Measurements from ENCODE around the gene TRIM5.

TRIM5 gene

DNA sequence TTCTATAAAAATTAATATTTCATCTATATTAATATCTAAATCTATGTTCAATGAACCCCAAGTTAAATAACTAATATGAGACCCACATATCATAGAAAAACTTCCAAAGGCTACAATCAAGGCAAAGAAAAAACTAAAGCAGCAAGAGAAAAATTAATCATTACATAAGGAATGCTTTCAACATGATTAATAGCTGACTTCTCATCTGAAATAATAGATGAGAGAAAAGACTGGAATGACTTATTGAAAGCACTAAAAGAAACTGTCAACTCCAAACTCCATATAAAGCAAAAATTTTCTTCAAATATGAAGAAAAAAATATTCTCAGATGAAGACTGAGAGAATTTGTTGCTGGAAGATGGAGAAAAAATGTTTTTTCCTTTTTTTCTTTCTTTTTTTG is 13.0 kb downstream of the TRIM5 start:
- Histone ChIP-seq H3K9me3 (replicated peaks in 1 of 2; ENCODE audit: control insufficient read depth in 2 of 2, insufficient read depth in 1 of 2, low read depth in 1 of 2, low read length in 2 of 2) (peaks cover 0 to 8% of the 10 kb centered on the region in 2 donors), H3K36me3 (replicated peaks in 1 of 2; ENCODE audit: control insufficient read depth in 2 of 2, insufficient read depth in 2 of 2, low read length in 2 of 2) (peaks cover 0 to 77% of the 10 kb centered on the region in 2 donors), H3K14ac (ENCODE audit: low read length) (no peak overlapping the region), H3K18ac (ENCODE audit: low read length) (no peak overlapping the region), H3K4me2 (ENCODE audit: insufficient read depth, low read length, poor library complexity, severe bottlenecking) (no peak overlapping the region), H3K4me3 (ENCODE audit: low read length in 2 of 2) (no peak overlapping the region), H2AFZ (ENCODE audit: low read length) (no peak overlapping the region), H2BK120ac (ENCODE audit: low read depth, low read length) (no peak overlapping the region), H3K27ac (replicated peaks; ENCODE audit: low read length) (no peak overlapping the region), H3K9ac (ENCODE audit: low read depth, low read length, poor library complexity) (no peak overlapping the region), H2AK5ac (ENCODE audit: low read depth, low read length) (no peak overlapping the region), H2BK15ac (ENCODE audit: low read length) (no peak overlapping the region), H3K4ac (ENCODE audit: low read length) (no peak overlapping the region), H3K79me1 (ENCODE audit: low read depth, low read length) (peaks cover 2% of the 10 kb centered on the region), H3K4me1 (ENCODE audit: control insufficient read depth in 2 of 2, insufficient read depth in 1 of 2, low read depth in 1 of 2, low read length in 2 of 2) (no peaks in the 10 kb centered on the region), H2BK5ac (ENCODE audit: low read length) (no peak overlapping the region), H3K27me3 (ENCODE audit: control insufficient read depth in 3 of 3, insufficient read depth in 3 of 3, low read depth in 1 of 3, low read length in 3 of 3) (no peaks in the 10 kb centered on the region), H4K8ac (ENCODE audit: low read depth, low read length) (no peak overlapping the region), H3K23ac (ENCODE audit: low read depth, low read length, poor library complexity) (no peak overlapping the region), H2BK12ac (ENCODE audit: low read length) (no peak overlapping the region), H4K91ac (ENCODE audit: low read depth, low read length, poor library complexity) (no peak overlapping the region)
- no peak for DNase-seq (ENCODE audit: low spot score)

DNA sequence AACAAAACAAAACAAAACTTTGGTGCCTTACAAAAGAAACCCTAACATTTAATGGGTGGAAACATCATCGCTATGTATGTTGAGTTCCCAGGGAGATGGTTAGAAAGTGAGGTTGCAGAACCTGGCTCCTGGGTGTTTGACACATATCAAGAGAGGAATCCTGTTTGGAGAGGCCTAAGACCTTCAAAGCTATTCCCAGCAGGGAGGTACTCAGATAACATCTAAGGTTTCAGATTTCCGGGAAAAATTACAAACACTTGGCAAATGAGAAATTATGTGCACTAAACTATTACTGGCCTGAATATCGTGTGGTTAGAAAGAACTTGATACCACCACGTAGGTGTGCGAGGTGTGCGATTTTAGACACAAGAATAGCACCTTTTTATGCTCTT is 18.5 kb downstream of the TRIM5 start:
- Histone ChIP-seq H3K27ac (replicated peaks; ENCODE audit: low read length) (no peak overlapping the region), H3K79me1 (ENCODE audit: low read depth, low read length) (peaks cover 2% of the 10 kb centered on the region), H3K36me3 (replicated peaks in 1 of 2; ENCODE audit: control insufficient read depth in 2 of 2, insufficient read depth in 2 of 2, low read length in 2 of 2) (peaks cover 2 to 89% of the 10 kb centered on the region in 2 donors), H3K4me3 (ENCODE audit: low read length in 2 of 2) (no peak overlapping the region), H3K27me3 (ENCODE audit: control insufficient read depth in 3 of 3, insufficient read depth in 3 of 3, low read depth in 1 of 3, low read length in 3 of 3) (no peaks in the 10 kb centered on the region), H3K4ac (ENCODE audit: low read length) (no peak overlapping the region), H3K9me3 (replicated peaks in 1 of 2; ENCODE audit: control insufficient read depth in 2 of 2, insufficient read depth in 1 of 2, low read depth in 1 of 2, low read length in 2 of 2) (no peaks in the 10 kb centered on the region), H3K4me2 (ENCODE audit: insufficient read depth, low read length, poor library complexity, severe bottlenecking) (no peak overlapping the region), H4K8ac (ENCODE audit: low read depth, low read length) (no peak overlapping the region), H2AFZ (ENCODE audit: low read length) (no peak overlapping the region), H2BK12ac (ENCODE audit: low read length) (no peak overlapping the region), H3K23ac (ENCODE audit: low read depth, low read length, poor library complexity) (no peak overlapping the region), H2BK15ac (ENCODE audit: low read length) (no peak overlapping the region), H2BK5ac (ENCODE audit: low read length) (no peak overlapping the region), H4K91ac (ENCODE audit: low read depth, low read length, poor library complexity) (no peak overlapping the region), H2AK5ac (ENCODE audit: low read depth, low read length) (no peak overlapping the region), H3K14ac (ENCODE audit: low read length) (no peak overlapping the region), H3K18ac (ENCODE audit: low read length) (no peak overlapping the region), H2BK120ac (ENCODE audit: low read depth, low read length) (no peak overlapping the region), H3K4me1 (ENCODE audit: control insufficient read depth in 2 of 2, insufficient read depth in 1 of 2, low read depth in 1 of 2, low read length in 2 of 2) (no peaks in the 10 kb centered on the region), H3K9ac (ENCODE audit: low read depth, low read length, poor library complexity) (no peak overlapping the region)
- DNase-seq (ENCODE audit: low spot score), result no peak
- WGBS, 2 donors (ENCODE audit: extremely low coverage in 2 of 2, insufficient read length in 2 of 2, insufficient replicate concordance in 1 of 2), result no CpG with 5 or more reads among the region's 6 CpGs

DNA sequence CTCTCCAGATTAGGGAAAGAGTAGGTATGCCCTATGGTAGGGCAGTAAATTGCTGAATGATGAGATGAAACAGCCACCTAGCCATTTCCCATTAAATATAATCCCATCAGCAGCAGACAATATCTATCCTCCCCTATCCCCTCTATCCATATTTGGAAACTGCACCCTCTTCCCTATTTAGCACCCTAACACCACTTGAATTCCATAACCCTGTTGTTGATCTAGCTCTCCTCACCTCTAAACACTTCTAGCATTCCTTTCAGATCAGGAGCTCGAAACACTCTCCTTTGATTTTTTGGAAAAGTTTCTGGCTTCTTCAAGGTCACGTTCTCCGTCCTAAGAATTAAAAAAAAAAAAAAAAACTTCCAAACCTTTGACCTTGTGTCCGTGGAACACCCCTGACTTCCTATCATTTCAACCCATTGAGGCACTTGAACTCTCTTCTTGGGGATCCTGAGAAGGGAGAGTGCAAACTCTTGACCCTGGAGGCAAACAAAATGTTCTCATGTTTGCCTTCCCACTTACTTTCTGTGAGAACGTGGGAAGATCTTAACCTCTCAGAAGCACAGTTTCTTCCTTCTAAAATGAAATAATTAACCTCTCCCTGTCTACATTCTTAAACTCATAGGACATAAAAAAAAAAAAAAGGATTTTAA is 19.0 kb downstream of the TRIM5 start:
- no peak overlapping the region for H2AFZ ChIP-seq (ENCODE audit: low read length)
- no peak overlapping the region for H3K27ac ChIP-seq (replicated peaks; ENCODE audit: low read length)
- no peak for DNase-seq (ENCODE audit: low spot score)
- H3K23ac ChIP-seq (ENCODE audit: low read depth, low read length, poor library complexity), result no peak overlapping the region
- peaks cover 2 to 86% of the 10 kb centered on the region in 2 donors for H3K36me3 ChIP-seq (replicated peaks in 1 of 2; ENCODE audit: control insufficient read depth in 2 of 2, insufficient read depth in 2 of 2, low read length in 2 of 2)
- H3K27me3 ChIP-seq (ENCODE audit: control insufficient read depth in 3 of 3, insufficient read depth in 3 of 3, low read depth in 1 of 3, low read length in 3 of 3), result no peaks in the 10 kb centered on the region
- H3K4me3 ChIP-seq (ENCODE audit: low read length in 2 of 2), result no peak overlapping the region
- H3K4ac ChIP-seq (ENCODE audit: low read length), result no peak overlapping the region
- no peak overlapping the region for H4K8ac ChIP-seq (ENCODE audit: low read depth, low read length)
- H2BK120ac ChIP-seq (ENCODE audit: low read depth, low read length), result no peak overlapping the region
- H4K91ac ChIP-seq (ENCODE audit: low read depth, low read length, poor library complexity), result no peak overlapping the region
- H3K79me1 ChIP-seq (ENCODE audit: low read depth, low read length), result peaks cover 1% of the 10 kb centered on the region
- no peak overlapping the region for H2BK5ac ChIP-seq (ENCODE audit: low read length)
- H3K9me3 ChIP-seq (replicated peaks in 1 of 2; ENCODE audit: control insufficient read depth in 2 of 2, insufficient read depth in 1 of 2, low read depth in 1 of 2, low read length in 2 of 2), result no peaks in the 10 kb centered on the region
- H2BK12ac ChIP-seq (ENCODE audit: low read length), result no peak overlapping the region
- H3K9ac ChIP-seq (ENCODE audit: low read depth, low read length, poor library complexity), result no peak overlapping the region
- no peak overlapping the region for H3K18ac ChIP-seq (ENCODE audit: low read length)
- WGBS, 2 donors (ENCODE audit: extremely low coverage in 2 of 2, insufficient read length in 2 of 2, insufficient replicate concordance in 1 of 2), result no CpG with 5 or more reads among the region's 5 CpGs
- no peak overlapping the region for H3K4me2 ChIP-seq (ENCODE audit: insufficient read depth, low read length, poor library complexity, severe bottlenecking)
- no peak overlapping the region for H2BK15ac ChIP-seq (ENCODE audit: low read length)
- H2AK5ac ChIP-seq (ENCODE audit: low read depth, low read length), result no peak overlapping the region
- H3K14ac ChIP-seq (ENCODE audit: low read length), result no peak overlapping the region
- H3K4me1 ChIP-seq (ENCODE audit: control insufficient read depth in 2 of 2, insufficient read depth in 1 of 2, low read depth in 1 of 2, low read length in 2 of 2), result no peaks in the 10 kb centered on the region

DNA sequence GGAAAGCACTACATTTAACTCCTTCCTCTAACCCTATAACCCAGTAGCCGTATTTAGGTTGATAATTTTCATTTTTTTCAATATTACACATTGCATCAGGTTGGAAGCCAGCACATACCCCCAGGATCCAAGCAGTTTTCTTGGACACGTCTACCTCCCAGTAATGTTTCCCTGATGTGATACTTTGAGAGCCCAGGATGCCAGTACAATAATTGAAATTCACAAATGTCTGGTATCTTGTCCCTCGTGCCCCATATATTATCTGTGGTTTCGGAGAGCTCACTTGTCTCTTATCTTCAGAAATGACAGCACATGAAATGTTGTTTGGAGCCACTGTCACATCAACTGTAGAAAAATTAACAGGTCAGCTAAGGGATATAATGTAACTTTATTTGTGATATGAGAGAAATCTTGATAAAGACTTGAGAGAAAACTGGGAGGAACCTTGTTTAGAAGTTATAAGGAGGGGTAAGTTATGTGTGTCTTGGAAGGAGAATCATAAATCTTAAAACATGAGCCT is 19.8 kb downstream of the TRIM5 start:
- no peak overlapping the region for H3K4me3 ChIP-seq (ENCODE audit: low read length in 2 of 2)

More for the DNA sequence above, 19.8 kb downstream of the TRIM5 start:
- Histone ChIP-seq H3K79me1 (ENCODE audit: low read depth, low read length) (no peaks in the 10 kb centered on the region), H3K4ac (ENCODE audit: low read length) (no peak overlapping the region), H2BK5ac (ENCODE audit: low read length) (no peak overlapping the region), H3K4me1 (ENCODE audit: control insufficient read depth in 2 of 2, insufficient read depth in 1 of 2, low read depth in 1 of 2, low read length in 2 of 2) (no peaks in the 10 kb centered on the region), H2AK5ac (ENCODE audit: low read depth, low read length) (no peak overlapping the region), H3K36me3 (replicated peaks in 1 of 2; ENCODE audit: control insufficient read depth in 2 of 2, insufficient read depth in 2 of 2, low read length in 2 of 2) (peaks cover 2 to 79% of the 10 kb centered on the region in 2 donors), H2BK12ac (ENCODE audit: low read length) (no peak overlapping the region), H3K23ac (ENCODE audit: low read depth, low read length, poor library complexity) (no peak overlapping the region), H3K9me3 (replicated peaks in 1 of 2; ENCODE audit: control insufficient read depth in 2 of 2, insufficient read depth in 1 of 2, low read depth in 1 of 2, low read length in 2 of 2) (no peaks in the 10 kb centered on the region), H2BK15ac (ENCODE audit: low read length) (no peak overlapping the region), H3K27ac (replicated peaks; ENCODE audit: low read length) (no peak overlapping the region), H3K14ac (ENCODE audit: low read length) (no peak overlapping the region), H4K91ac (ENCODE audit: low read depth, low read length, poor library complexity) (no peak overlapping the region), H4K8ac (ENCODE audit: low read depth, low read length) (no peak overlapping the region), H3K4me2 (ENCODE audit: insufficient read depth, low read length, poor library complexity, severe bottlenecking) (no peak overlapping the region), H3K18ac (ENCODE audit: low read length) (no peak overlapping the region), H3K9ac (ENCODE audit: low read depth, low read length, poor library complexity) (no peak overlapping the region), H2BK120ac (ENCODE audit: low read depth, low read length) (no peak overlapping the region), H3K27me3 (ENCODE audit: control insufficient read depth in 3 of 3, insufficient read depth in 3 of 3, low read depth in 1 of 3, low read length in 3 of 3) (no peaks in the 10 kb centered on the region), H2AFZ (ENCODE audit: low read length) (no peak overlapping the region)
- DNase-seq (ENCODE audit: low spot score), result no peak
- WGBS, 2 donors (ENCODE audit: extremely low coverage in 2 of 2, insufficient read length in 2 of 2, insufficient replicate concordance in 1 of 2), result no CpG with 5 or more reads among the region's 4 CpGs
